Inferior parietal cortex (tissue), 1 donor: ENCODE measurements around the gene MRPL34.

Experiments used
- DNase-seq: peaks from one replicate; pipeline ENCODE4 v3.0.0-alpha.2; 2016; ENCODE audit errors: extremely low spot score

MRPL34 gene

DNA sequence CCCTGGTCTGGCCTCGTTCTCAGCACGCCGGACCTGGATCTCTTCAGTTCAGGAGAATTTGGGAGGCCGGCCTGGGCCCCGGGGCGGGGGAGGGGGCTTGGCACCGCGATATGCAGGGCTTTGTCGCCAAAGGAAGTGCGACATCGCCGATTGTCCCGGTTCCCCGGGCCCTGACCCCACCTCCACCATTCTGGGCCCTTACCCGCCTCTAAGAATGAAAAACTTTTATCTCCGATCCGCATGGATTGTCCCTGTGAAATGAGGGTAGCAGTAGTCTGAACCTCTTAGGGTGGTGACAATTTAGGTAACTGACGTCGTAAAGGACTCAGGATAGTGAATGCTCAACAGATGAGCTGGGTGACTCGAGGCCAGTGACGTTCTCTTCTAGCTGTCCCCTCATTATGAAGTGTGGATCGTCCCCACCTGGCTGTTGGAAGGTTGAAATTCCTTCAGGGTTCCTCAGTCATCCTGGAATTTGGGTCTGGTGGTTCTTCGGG is 4.3 kb downstream of the MRPL34 start:
- no peak for DNase-seq

DNA sequence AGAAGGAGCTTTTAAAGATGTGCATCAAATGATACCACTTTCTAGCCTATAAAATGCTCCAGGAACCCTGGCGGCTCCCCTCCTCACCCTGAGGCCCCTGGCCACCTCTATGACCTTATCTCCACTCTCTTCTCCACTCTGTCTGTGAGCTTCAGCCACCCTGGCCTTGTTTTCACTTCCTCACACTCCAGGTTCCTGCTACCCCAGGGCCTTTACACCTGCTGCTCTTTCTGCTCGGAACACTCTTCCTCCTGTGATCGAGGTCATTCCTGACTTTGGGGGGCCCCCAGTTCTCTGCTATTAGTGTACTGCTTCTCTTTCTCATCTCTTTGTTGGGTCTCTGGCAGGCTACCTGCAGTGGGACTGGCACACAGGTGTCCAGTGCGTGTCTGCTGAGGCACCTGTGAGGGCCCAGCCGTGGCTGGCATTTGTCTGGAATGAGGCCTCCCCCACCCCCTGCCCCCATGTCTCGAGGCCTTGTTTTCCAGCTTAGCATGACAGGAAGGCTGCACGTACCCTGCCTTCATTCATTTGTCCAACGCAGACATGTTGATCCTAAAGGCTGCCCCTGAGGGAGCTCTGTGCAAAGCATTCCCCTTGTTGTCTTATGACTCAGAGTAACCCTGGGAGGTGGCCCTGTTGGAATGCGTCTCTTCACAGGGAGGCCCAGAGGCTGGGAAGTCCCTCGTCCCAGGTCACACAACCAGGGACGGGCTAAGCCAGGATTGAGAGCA is 6.0 kb downstream of the MRPL34 start:
- DNase-seq: no peak

DNA sequence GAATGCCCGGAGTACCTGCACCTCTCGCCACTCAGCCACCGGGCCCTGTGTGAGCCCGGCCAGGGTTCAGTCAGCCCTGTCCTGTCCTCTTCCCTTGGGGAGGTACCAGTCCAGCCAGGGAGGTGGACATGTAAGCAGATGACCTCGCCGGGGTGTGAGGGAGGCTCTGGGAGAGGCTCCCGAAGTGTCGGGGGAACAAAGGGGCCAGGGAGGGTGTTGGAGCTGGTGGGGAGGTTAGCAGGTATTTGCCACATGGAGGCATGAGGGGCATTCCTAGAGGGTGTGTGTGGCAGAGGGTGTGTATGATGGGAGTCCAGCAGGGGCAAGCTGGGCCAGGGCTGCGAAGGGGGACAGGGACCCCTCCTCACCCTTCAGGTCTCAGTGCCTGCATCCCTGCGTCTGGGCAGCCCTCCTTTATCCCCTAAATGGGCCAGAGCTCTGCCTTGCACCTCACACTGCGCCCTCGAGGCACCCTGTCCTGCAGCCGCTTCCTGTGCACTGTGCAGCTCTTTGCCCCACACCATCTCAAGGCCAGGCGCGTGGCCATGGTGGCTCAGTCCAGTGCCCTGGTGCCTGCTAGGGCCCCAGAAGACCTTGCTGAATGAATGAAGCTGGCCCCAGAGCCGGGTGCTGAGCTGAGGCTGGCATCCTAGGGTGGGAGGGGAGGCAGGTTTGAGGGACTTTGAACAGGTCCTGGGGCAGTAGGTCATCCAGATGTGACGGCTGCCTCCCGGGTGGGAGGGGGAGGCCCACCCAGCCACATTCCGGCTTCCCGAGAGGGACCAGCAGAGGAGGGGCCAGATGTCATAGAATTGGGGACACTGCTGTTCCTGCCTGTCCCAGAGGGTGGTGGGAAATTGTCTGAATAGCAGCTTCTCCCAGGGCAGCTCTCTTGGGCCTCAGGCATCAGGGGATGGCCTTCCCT is 6.8 kb downstream of the MRPL34 start:
- no peak for DNase-seq

GRCh38 chr19:17314007-17314593 is 8.4 kb downstream of the MRPL34 start:
- DNase-seq: no peak

DNA sequence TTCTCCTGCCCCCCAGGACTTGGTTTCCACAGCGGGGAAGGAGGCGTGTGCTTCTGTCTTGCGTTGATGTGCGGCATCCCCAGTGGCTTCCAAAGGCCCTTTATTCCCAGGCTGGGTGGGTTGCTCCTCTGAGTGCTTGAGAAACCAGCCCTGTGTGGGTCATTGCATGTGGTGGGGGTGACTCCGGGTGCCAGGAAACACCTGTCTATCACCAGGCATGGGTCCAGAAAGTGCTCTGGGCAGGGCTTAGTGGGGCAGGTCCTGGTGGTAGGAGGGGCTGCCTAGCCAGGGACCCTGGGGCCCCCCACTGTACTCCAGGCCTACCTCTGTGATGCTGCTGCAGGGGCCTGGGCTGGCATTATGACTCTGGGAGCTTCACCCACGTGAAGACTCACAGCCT is 13.3 kb downstream of the MRPL34 start:
- DNase-seq: no peak

GRCh38 chr19:17319473-17320238 is 14.0 kb downstream of the MRPL34 start:
- DNase-seq: no peak

DNA sequence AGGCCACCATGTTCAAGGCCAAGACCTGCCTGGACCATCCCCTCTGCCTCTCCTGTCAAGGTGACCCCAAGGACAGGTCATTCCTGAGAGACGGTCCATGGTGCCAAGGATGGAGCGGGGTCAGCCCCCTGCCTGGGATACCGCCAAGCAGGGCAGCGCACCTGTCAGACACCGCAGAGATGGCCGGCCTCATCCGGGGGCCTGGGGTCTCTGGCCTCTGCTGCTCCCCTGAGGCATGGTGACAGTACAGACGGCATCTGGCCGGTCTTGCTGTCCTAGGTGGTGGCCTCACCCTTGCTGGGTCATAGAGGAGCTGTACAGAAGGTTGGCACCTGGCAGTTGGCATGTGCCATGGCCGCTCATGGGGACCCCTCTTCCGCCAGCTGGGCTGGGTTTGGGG is 14.8 kb downstream of the MRPL34 start:
- DNase-seq: no peak

DNA sequence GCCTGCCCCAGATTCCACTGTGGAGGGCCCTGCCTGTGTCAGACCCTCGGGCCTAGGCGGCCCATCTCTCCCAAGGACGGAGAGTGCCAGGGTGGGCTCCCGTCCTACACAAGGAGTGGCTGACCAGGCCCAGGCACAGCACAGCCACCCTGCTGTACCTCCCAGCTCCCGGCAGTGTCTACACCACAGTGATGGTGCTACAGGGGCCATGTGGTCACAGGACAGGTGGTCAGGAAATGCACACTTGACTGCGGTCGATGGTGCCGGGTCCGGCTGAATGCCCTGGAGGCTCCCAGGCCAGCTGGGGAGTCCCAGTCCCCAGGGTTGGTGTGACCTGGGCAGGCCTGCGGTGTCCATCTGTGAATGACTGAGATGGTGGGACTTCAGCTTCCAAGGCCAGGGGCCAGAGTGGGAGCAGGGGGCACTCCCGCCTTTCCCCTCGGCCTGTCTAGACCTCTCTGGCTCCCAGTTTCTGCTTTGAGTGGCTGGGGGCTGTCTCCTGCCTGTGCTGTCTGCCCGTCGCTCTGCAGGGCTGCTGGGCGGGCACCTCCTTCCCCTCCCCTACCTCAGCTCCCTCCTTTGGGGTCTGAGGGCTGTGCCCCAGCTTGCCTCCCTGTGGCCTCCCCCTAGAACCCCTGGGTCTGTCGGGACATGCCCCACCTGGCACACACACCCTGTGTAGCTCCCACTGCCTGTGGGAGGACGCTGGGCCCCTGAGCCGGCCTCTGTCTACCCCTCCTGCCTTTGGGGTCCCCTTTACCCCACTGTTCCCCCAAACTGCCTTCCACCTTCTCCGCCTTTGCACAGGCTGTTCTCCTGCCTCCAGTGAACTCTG is 16.2 kb downstream of the MRPL34 start:
- DNase-seq: no peak

- DNase-seq: no peak
Measured at GRCh38 chr19:17322854-17323253, 17.2 kb downstream of the MRPL34 start.

GRCh38 chr19:17323300-17323963 is 17.8 kb downstream of the MRPL34 start:
- DNase-seq: no peak

- DNase-seq: no peak
Measured at GRCh38 chr19:17323964-17324332, 18.3 kb downstream of the MRPL34 start.

GRCh38 chr19:17324357-17325114 is 18.9 kb downstream of the MRPL34 start:
- no peak for DNase-seq

GRCh38 chr19:17325133-17325532 is 19.5 kb downstream of the MRPL34 start:
- DNase-seq: no peak

- DNase-seq: peak; percentile 44
Measured at GRCh38 chr19:17325881-17326594, 20.4 kb downstream of the MRPL34 start.

DNA sequence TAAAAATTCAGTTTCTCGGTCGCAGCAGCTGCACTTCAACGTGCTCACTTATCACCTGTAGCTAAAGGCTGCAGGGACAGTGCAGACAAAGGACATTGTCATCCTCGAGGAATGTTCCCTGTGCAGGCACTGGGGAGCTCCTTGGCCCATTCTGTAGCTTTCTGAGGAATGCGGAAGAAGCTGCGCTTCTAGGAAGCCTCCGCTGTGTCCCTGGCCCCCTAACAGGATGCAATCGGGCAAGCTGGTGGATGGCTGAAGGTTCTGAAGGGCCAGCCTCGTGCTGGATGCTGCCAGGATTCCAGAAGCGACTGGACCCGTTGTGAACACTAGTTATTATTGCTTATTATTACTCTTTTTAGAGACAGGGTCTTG is 20.9 kb downstream of the MRPL34 start:
- no peak for DNase-seq

DNA sequence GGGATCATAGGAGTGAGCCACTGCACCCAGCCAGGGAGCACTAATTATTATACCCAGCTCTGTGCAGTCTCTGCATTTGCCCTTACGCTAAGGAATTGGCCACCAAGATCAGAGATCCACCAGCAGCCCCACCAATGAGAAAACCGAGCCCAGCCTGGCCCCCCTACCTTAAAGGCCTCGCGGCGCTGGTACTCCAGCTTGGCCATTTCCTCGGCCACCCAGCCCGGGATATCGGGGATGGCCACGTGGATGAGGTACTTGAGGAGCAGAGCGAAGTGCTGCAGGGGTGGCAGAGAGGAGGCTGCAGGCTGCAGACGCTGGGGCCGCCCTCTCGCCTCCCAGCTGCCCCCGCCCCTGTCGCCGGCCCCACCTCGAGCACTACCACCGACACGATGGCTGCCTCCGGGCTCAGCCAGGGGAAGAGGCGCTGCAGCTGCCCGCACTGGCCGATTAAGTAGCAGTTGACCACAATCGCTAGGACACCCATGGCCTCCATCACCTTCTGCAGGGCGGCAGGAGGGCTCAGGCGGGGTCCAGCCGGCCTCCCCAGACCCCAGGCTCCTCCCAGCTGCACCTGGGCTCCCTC is 21.5 kb downstream of the MRPL34 start:
- no peak for DNase-seq

- no peak for DNase-seq
Measured at GRCh38 chr19:17327654-17328516, 22.2 kb downstream of the MRPL34 start.
